GM23338 (cell line): ENCODE data around the gene ADCY1. TPM values are rescaled to one million over a fixed set of nuclear protein-coding genes. Genes with fewer than 3 reads are reported as not detected.

Source experiments
- ATAC-seq: fragments of 200-7000 bp; cut with Tn5 transposase; 3 replicates; pipeline ENCODE4 v1.9.1; 2020
- DNase-seq: peaks from one replicate; pipeline ENCODE4 v3.0.0-alpha.2; 2015; ENCODE audit warnings: low spot score
- H2AFZ ChIP-seq: fragments of 200-600 bp; sonication (generic); 2 replicates; pipeline ENCODE4 v1.8.0; 2016; ENCODE audit warnings: antibody characterized with exemption, mild to moderate bottlenecking, moderate library complexity
- H3F3A ChIP-seq: fragments of 200-600 bp; sonication (generic); replicated peaks from 2 replicates; pipeline ENCODE4 v1.8.0; 2017; ENCODE audit warnings: antibody characterized with exemption, mixed run types, low read depth
- H3K27ac ChIP-seq: fragments of 200-600 bp; sonication (generic); 2 replicates; pipeline ENCODE4 v1.6.1; 2016; ENCODE audit warnings: low read depth
- H3K27me3 ChIP-seq: fragments of 200-600 bp; sonication (generic); 2 replicates; pipeline ENCODE4 v1.8.0; 2016; ENCODE audit warnings: mild to moderate bottlenecking, mixed run types, moderate library complexity; ENCODE audit not compliant: insufficient read depth
- H3K36me3 ChIP-seq: fragments of 200-600 bp; sonication (generic); 2 replicates; pipeline ENCODE4 v1.8.0; 2016; ENCODE audit warnings: mild to moderate bottlenecking; ENCODE audit not compliant: insufficient read depth
- H3K4me1 ChIP-seq: fragments of 200-600 bp; sonication (generic); 2 replicates; pipeline ENCODE4 v1.8.0; 2016; ENCODE audit warnings: mild to moderate bottlenecking, moderate library complexity; ENCODE audit not compliant: insufficient read depth
- H3K4me2 ChIP-seq: fragments of 200-600 bp; sonication (generic); 2 replicates; pipeline ENCODE4 v1.7.1; 2017; ENCODE audit warnings: mixed run types
- H3K4me3 ChIP-seq: fragments of 200-600 bp; sonication (generic); 2 replicates; pipeline ENCODE4 v1.6.1; 2016; ENCODE audit warnings: mixed run types
- H3K79me2 ChIP-seq: fragments of 200-600 bp; sonication (generic); replicated peaks from 2 replicates; pipeline ENCODE4 v1.8.0; 2017; ENCODE audit warnings: mild to moderate bottlenecking; ENCODE audit not compliant: insufficient read depth
- H3K9me2 ChIP-seq: fragments of 200-600 bp; sonication (generic); 2 replicates; pipeline ENCODE4 v1.8.0; 2017; ENCODE audit not compliant: insufficient read depth
- H4K20me1 ChIP-seq: fragments of 200-600 bp; sonication (generic); replicated peaks from 2 replicates; pipeline ENCODE4 v1.8.0; 2017; ENCODE audit warnings: mild to moderate bottlenecking; ENCODE audit not compliant: insufficient read depth
- H3K27ac Mint-ChIP-seq: 2 replicates; pipeline ENCODE4 v1.8.0; 2020; ENCODE audit warnings: inconsistent platforms, mild to moderate bottlenecking, moderate library complexity, mixed read lengths
- H3K27me3 Mint-ChIP-seq: 3 replicates; pipeline ENCODE4 v1.8.0; 2022; ENCODE audit warnings: low read depth, mild to moderate bottlenecking, moderate library complexity, mixed read lengths, inconsistent platforms; ENCODE audit not compliant: insufficient read depth, poor library complexity
- H3K36me3 Mint-ChIP-seq: 3 replicates; pipeline ENCODE4 v1.8.0; 2021; ENCODE audit warnings: low read depth, mild to moderate bottlenecking, inconsistent platforms, moderate library complexity, mixed read lengths
- H3K4me1 Mint-ChIP-seq: 3 replicates; pipeline ENCODE4 v1.8.0; 2020; ENCODE audit warnings: mild to moderate bottlenecking, inconsistent platforms, mixed read lengths
- H3K4me3 Mint-ChIP-seq: 3 replicates; pipeline ENCODE4 v1.8.0; 2021; ENCODE audit warnings: moderate library complexity, mild to moderate bottlenecking, inconsistent platforms, mixed read lengths
- H3K9me3 Mint-ChIP-seq: 3 replicates; pipeline ENCODE4 v1.8.0; 2020; ENCODE audit warnings: moderate library complexity, mild to moderate bottlenecking, inconsistent platforms, mixed read lengths
- CREB1 ChIP-seq: fragments of 250-450 bp; sonication (Bioruptor Pico); IDR thresholded peaks from 2 replicates; pipeline ENCODE4 v1.5.0; 2020; ENCODE audit warnings: low read depth, mild to moderate bottlenecking, moderate library complexity
- EZH2 ChIP-seq: fragments of 200-600 bp; sonication (generic); IDR thresholded peaks from one replicate; pipeline ENCODE4 v1.8.0; 2017; ENCODE audit warnings: antibody characterized with exemption, mild to moderate bottlenecking, low read depth; ENCODE audit not compliant: unreplicated experiment
- EZH2phosphoT487 ChIP-seq: fragments of 200-600 bp; sonication (generic); IDR thresholded peaks from one replicate; pipeline ENCODE4 v1.8.1; 2018; ENCODE audit warnings: antibody characterized with exemption; ENCODE audit not compliant: unreplicated experiment
- JUNB ChIP-seq: IDR thresholded peaks from one replicate; pipeline ENCODE4 v1.6.1; 2016; ENCODE audit warnings: antibody characterized with exemption; ENCODE audit not compliant: unreplicated experiment
- NANOG ChIP-seq: IDR thresholded peaks from 2 replicates; pipeline ENCODE4 v1.6.1; 2016; ENCODE audit warnings: antibody characterized with exemption, borderline replicate concordance
- POLR2AphosphoS5 ChIP-seq: IDR thresholded peaks from 2 replicates; pipeline ENCODE4 v1.6.1; 2016; ENCODE audit warnings: antibody characterized with exemption, low read depth
- STAT1 ChIP-seq: IDR thresholded peaks from one replicate; pipeline ENCODE4 v1.6.1; 2016; ENCODE audit warnings: antibody characterized with exemption; ENCODE audit not compliant: unreplicated experiment
- ZNF114 ChIP-seq: fragments of 250-450 bp; sonication (Bioruptor Pico); IDR thresholded peaks from 2 replicates; pipeline ENCODE4 v1.5.0; 2020; ENCODE audit warnings: mild to moderate bottlenecking, moderate library complexity
- ZNF331 ChIP-seq: fragments of 250-450 bp; sonication (Bioruptor Pico); IDR thresholded peaks from 2 replicates; pipeline ENCODE4 v1.5.0; 2020; ENCODE audit warnings: low read depth, mild to moderate bottlenecking, moderate library complexity
- polyA plus RNA-seq: library from polyadenylated mRNA; unstranded; fragments of >200 nt; fragmentation: Nextera tagmentation; extraction: Ambion mirVana; gene quantifications from 2 replicates; pipeline ENCODE4 v1.2.1, GENCODE V29; 2016
- total RNA-seq: library from RNA; depleted of rRNA; stranded (reverse); fragments of >200 nt; shearing (Covaris generic); gene quantifications from 2 replicates; pipeline ENCODE4 v1.2.3, GENCODE V29; 2014
- TF ChIP-seq, protein P1 (sequence below): IDR thresholded peaks from one replicate; pipeline ENCODE4 v1.6.1; 2018; ENCODE audit warnings: antibody characterized with exemption; ENCODE audit not compliant: unreplicated experiment
- TF ChIP-seq, protein P2 (sequence below), 2 experiments: fragments of 200-600 bp in 1 of 2; sonication (generic) in 1 of 2; conservative IDR thresholded peaks; 2 replicates each; pipeline versions ENCODE4 v1.5.1 to v1.6.1; 2016 to 2017; ENCODE audit warnings: antibody characterized with exemption in 2 of 2, low read depth in 2 of 2, mild to moderate bottlenecking in 2 of 2, moderate library complexity in 1 of 2
- TF ChIP-seq, protein P3 (sequence below): fragments of 250-450 bp; sonication (Bioruptor Pico); IDR thresholded peaks from 2 replicates; pipeline ENCODE4 v1.5.0; 2020; ENCODE audit warnings: mild to moderate bottlenecking, moderate library complexity
- TF ChIP-seq, protein P4 (sequence below): IDR thresholded peaks from 2 replicates; pipeline ENCODE4 v1.6.1; 2016; ENCODE audit warnings: antibody characterized with exemption

Gene ADCY1
- total and polyA plus RNA-seq, 2 experiments from 2014 or later, result 2.3 to 18.7 TPM

DNA sequence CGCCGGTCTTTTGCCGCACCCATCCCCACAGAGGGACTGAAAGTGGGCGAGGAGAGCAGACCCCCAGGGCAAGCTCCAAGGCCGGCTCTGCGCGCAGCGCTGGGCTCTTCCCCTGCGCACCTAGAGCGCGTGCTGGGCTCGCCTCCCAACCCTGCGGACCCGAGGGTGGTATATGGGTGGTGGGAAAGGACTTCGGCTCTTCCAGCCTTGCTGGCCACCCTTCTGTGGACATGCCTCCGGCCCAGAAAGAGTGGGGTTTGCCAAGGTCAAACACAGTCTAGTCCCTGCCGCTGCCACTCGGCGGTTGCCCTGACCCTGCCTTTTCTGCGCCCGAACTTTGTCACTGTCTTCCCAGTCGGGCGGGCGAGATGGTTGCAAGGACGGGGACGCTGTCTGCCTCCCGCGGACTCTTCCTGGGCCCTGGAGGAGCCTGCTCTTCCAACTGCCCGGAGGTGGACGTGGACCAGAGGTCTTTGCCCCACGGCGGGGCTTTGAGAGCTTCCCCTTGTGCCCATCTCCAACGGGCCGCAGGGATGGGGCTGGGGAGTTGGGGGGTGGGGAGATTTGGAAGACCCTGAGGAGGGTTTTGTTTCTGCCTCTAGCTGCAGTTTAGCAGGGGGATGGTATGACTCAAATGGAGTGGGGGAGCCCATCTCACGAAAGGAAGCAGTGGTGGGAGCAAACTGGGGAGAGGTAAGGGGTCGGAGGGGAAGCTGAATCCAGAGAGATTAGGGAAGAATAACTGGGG, 1.5 kb downstream of the ADCY1 start:
- DNase-seq (peak; percentile 46), ATAC-seq (peak; percentile 31)
- peak overlapping the region; percentile 87 for H3K4me3 Mint-ChIP-seq
- no peak overlapping the region for H3K27ac Mint-ChIP-seq
- Histone ChIP-seq H3K4me1 (peaks cover 24% of the 10 kb centered on the region; the same call in 1 of the 2 replicates), H3K27me3 (peaks cover 49% of the 10 kb centered on the region), H4K20me1 (peaks cover 12% of the 10 kb centered on the region; the same call in 1 of the 2 replicates), H3K36me3 (no peaks in the 10 kb centered on the region), H3K4me3 (peak overlapping the region; percentile 82), H2AFZ (peak overlapping the region; percentile 91; the same call in 1 of the 2 replicates), H3K4me2 (peak overlapping the region; percentile 97), H3K79me2 (peaks cover 2% of the 10 kb centered on the region; the same call in 1 of the 2 replicates), H3F3A (peaks cover 4% of the 10 kb centered on the region; the same call in 1 of the 2 replicates), H3K9me2 (no peaks in the 10 kb centered on the region), H3K27ac (no peak overlapping the region)
- no peaks in the 10 kb centered on the region; the same call in 2 of the 3 replicates for H3K36me3 Mint-ChIP-seq
- peaks cover 48% of the 10 kb centered on the region for H3K4me1 Mint-ChIP-seq
- H3K27me3 Mint-ChIP-seq, result peaks cover 43% of the 10 kb centered on the region
- TF ChIP-seq ZNF331 (CRISPR knock-in tag), result no peak
- TF ChIP-seq, protein P1, sequence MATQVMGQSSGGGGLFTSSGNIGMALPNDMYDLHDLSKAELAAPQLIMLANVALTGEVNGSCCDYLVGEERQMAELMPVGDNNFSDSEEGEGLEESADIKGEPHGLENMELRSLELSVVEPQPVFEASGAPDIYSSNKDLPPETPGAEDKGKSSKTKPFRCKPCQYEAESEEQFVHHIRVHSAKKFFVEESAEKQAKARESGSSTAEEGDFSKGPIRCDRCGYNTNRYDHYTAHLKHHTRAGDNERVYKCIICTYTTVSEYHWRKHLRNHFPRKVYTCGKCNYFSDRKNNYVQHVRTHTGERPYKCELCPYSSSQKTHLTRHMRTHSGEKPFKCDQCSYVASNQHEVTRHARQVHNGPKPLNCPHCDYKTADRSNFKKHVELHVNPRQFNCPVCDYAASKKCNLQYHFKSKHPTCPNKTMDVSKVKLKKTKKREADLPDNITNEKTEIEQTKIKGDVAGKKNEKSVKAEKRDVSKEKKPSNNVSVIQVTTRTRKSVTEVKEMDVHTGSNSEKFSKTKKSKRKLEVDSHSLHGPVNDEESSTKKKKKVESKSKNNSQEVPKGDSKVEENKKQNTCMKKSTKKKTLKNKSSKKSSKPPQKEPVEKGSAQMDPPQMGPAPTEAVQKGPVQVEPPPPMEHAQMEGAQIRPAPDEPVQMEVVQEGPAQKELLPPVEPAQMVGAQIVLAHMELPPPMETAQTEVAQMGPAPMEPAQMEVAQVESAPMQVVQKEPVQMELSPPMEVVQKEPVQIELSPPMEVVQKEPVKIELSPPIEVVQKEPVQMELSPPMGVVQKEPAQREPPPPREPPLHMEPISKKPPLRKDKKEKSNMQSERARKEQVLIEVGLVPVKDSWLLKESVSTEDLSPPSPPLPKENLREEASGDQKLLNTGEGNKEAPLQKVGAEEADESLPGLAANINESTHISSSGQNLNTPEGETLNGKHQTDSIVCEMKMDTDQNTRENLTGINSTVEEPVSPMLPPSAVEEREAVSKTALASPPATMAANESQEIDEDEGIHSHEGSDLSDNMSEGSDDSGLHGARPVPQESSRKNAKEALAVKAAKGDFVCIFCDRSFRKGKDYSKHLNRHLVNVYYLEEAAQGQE, result no peak
- no peak for TF ChIP-seq STAT1
- TF ChIP-seq, protein P2, sequence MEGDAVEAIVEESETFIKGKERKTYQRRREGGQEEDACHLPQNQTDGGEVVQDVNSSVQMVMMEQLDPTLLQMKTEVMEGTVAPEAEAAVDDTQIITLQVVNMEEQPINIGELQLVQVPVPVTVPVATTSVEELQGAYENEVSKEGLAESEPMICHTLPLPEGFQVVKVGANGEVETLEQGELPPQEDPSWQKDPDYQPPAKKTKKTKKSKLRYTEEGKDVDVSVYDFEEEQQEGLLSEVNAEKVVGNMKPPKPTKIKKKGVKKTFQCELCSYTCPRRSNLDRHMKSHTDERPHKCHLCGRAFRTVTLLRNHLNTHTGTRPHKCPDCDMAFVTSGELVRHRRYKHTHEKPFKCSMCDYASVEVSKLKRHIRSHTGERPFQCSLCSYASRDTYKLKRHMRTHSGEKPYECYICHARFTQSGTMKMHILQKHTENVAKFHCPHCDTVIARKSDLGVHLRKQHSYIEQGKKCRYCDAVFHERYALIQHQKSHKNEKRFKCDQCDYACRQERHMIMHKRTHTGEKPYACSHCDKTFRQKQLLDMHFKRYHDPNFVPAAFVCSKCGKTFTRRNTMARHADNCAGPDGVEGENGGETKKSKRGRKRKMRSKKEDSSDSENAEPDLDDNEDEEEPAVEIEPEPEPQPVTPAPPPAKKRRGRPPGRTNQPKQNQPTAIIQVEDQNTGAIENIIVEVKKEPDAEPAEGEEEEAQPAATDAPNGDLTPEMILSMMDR (conservative IDR thresholded peaks at IDR 0.05; ENCODE audit: low read depth in 2 of 2), result no peak
- no peak for TF ChIP-seq EZH2phosphoT487
- TF ChIP-seq JUNB, result no peak
- no peak for TF ChIP-seq EZH2
- TF ChIP-seq CREB1 (CRISPR knock-in tag), result no peak
- TF ChIP-seq, protein P3, sequence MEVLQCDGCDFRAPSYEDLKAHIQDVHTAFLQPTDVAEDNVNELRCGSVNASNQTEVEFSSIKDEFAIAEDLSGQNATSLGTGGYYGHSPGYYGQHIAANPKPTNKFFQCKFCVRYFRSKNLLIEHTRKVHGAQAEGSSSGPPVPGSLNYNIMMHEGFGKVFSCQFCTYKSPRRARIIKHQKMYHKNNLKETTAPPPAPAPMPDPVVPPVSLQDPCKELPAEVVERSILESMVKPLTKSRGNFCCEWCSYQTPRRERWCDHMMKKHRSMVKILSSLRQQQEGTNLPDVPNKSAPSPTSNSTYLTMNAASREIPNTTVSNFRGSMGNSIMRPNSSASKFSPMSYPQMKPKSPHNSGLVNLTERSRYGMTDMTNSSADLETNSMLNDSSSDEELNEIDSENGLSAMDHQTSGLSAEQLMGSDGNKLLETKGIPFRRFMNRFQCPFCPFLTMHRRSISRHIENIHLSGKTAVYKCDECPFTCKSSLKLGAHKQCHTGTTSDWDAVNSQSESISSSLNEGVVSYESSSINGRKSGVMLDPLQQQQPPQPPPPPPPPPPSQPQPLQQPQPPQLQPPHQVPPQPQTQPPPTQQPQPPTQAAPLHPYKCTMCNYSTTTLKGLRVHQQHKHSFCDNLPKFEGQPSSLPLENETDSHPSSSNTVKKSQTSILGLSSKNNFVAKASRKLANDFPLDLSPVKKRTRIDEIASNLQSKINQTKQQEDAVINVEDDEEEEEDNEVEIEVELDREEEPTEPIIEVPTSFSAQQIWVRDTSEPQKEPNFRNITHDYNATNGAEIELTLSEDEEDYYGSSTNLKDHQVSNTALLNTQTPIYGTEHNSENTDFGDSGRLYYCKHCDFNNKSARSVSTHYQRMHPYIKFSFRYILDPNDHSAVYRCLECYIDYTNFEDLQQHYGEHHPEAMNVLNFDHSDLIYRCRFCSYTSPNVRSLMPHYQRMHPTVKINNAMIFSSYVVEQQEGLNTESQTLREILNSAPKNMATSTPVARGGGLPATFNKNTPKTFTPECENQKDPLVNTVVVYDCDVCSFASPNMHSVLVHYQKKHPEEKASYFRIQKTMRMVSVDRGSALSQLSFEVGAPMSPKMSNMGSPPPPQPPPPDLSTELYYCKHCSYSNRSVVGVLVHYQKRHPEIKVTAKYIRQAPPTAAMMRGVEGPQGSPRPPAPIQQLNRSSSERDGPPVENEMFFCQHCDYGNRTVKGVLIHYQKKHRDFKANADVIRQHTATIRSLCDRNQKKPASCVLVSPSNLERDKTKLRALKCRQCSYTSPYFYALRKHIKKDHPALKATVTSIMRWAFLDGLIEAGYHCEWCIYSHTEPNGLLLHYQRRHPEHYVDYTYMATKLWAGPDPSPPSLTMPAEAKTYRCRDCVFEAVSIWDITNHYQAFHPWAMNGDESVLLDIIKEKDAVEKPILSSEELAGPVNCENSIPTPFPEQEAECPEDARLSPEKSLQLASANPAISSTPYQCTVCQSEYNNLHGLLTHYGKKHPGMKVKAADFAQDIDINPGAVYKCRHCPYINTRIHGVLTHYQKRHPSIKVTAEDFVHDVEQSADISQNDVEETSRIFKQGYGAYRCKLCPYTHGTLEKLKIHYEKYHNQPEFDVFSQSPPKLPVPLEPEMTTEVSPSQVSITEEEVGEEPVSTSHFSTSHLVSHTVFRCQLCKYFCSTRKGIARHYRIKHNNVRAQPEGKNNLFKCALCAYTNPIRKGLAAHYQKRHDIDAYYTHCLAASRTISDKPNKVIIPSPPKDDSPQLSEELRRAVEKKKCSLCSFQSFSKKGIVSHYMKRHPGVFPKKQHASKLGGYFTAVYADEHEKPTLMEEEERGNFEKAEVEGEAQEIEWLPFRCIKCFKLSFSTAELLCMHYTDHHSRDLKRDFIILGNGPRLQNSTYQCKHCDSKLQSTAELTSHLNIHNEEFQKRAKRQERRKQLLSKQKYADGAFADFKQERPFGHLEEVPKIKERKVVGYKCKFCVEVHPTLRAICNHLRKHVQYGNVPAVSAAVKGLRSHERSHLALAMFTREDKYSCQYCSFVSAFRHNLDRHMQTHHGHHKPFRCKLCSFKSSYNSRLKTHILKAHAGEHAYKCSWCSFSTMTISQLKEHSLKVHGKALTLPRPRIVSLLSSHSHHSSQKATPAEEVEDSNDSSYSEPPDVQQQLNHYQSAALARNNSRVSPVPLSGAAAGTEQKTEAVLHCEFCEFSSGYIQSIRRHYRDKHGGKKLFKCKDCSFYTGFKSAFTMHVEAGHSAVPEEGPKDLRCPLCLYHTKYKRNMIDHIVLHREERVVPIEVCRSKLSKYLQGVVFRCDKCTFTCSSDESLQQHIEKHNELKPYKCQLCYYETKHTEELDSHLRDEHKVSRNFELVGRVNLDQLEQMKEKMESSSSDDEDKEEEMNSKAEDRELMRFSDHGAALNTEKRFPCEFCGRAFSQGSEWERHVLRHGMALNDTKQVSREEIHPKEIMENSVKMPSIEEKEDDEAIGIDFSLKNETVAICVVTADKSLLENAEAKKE (CRISPR knock-in tag), result no peak
- no peak for TF ChIP-seq NANOG
- TF ChIP-seq, protein P4, sequence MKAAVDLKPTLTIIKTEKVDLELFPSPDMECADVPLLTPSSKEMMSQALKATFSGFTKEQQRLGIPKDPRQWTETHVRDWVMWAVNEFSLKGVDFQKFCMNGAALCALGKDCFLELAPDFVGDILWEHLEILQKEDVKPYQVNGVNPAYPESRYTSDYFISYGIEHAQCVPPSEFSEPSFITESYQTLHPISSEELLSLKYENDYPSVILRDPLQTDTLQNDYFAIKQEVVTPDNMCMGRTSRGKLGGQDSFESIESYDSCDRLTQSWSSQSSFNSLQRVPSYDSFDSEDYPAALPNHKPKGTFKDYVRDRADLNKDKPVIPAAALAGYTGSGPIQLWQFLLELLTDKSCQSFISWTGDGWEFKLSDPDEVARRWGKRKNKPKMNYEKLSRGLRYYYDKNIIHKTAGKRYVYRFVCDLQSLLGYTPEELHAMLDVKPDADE, result no peak
- no peak for TF ChIP-seq ZNF114 (CRISPR knock-in tag)
- TF ChIP-seq POLR2AphosphoS5, result no peak
- no peaks in the 10 kb centered on the region; the same call in 1 of the 3 replicates for H3K9me3 Mint-ChIP-seq
